Activated CD8-positive, alpha-beta memory T cell treated with anti-CD3 and anti-CD28 coated beads, Interleukin-2, amount 50 U/mL, for 48 hours (primary cell): ENCODE measurements around the gene FAM241B.

Experiments used
- DNase-seq: peaks from one replicate; pipeline ENCODE4 v3.0.0-alpha.2; 2020

Gene FAM241B

DNA sequence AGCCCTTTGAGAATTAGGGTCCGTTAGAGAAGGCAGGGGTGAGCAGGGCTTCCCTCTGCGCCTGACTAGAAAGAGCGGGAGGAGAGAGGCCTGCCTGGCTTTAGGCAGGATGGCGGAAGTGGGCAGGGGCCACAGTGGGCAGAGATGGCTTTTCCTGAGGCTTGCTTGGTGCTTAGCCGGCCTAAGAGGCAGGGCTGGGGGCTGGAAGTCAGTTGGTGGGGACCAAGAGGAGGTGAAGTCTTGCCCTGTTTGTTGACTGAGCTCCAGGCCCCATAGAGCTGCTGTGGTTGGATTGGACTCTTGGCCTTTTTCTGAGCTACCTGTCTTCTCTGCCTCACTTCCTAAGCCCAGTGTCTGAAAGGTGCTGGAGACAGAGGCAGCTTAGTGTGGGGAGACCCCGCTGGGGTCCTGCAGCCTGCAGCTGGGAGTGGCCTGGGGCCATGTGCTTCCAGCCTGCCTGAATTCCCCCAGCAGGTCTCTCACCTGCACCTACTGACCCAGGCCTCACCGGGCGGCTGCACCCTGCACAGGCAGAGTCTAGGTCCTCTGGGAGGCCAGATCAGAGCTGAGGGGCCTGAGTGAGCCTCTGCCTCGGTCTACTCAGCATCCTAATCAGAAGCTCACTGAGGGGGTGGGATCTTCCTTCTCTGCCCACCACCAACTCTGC is 4.8 kb downstream of the FAM241B start:
- DNase-seq: peak; percentile 25

DNA sequence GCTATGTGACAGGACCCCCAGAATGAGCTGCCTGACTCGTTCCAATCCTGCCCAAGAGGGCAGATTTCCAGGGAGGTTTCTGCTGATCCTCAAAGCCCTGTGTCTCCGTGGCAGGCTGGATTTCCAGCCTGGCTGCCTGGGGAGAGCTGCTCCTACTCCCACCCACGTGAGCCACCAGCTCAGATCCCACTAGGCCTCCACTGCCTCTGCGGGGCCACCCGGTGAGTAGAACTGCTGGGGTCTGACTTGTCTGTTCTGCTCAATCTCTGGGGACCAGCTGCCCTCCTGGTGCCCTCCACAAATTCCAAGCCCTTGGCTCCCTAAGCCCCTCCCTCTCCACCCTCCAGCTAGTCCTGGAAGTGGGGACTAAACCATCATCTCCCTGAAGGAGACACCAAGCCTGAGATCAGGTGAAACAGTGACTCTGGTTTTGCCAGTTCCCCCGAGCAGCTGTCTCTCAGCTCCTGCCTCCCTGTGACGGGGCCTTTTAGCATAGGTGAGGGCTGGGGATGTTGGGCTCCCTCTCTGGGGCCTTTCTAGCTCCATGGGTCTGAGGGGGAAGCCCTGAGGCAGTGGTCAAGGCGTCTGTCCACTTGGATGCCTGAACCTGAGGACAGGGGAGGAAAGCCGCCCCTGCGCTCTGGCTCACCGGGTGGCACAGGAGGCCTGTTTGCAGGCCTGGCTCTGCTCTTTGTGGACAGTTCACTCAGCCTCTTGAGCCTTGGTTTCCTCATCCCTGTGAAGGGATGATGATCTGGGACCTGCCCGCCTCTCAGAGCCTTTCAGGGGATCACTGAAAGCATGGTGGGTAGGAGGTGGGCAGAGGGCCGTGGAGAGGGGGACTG is 5.6 kb downstream of the FAM241B start:
- DNase-seq: peak; percentile 41

DNA sequence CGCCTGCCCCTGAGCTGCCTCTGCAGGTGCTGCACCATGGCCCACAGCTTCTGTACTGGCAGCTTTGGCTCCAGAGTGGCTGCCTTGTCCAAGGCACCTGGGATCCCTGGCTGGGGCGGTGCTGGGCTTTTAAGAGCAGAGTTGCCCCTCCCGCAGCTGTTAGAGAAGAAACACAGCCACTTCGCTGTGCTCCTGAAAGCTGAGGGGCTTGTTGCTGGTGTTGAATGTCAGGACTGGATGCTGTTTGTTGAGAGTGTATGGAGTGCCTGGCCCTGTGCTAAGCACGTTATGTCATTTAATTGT is 6.2 kb downstream of the FAM241B start:
- peak; percentile 34 for DNase-seq

DNA sequence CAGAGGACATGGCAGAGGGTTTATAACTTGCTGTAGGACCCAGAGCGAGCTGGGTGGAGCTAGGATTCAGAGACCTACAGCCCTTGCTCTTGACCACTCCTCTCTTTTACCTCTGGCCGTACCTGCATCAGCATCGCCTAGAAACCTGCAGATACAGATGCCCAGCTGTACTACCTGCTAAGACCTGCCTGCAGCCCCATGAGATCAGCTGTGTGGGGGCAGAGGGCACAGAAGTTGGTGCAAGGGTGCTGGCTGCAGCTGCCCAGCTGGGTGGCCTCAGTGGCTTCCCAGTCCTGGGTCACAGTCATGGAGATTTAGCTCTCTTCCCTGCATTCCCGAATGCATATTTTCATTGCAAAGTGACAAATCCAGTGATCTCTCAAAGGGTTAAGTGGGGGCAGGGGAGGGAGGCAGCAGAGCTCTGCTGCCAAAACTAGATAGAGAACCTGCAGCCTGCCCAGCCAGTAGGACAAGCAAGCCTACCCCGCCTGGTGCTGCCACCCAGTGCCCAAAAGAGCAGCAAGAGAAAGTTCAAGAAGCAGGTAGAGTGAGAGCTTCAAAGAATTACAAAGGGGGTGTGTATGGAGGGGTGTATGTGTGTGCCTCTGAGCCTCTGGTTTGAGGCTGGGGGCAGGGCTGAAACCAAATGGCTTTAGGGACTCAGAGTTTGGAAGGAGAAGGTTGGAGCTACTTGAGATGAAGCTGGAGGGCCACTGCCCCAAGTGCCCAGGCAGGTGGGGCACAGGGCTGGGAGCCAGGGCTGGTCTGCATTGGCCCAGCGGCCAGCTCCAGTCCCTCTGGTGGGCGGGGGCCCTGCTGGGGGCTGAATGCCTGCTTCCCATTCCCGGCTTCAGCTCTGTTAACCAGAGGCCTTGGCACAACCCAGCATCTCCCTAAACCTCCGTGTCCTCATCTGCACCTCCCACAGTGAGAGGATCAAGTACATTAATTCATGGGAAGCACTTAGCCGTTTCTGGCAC is 6.9 kb downstream of the FAM241B start:
- peak; percentile 13 for DNase-seq

DNA sequence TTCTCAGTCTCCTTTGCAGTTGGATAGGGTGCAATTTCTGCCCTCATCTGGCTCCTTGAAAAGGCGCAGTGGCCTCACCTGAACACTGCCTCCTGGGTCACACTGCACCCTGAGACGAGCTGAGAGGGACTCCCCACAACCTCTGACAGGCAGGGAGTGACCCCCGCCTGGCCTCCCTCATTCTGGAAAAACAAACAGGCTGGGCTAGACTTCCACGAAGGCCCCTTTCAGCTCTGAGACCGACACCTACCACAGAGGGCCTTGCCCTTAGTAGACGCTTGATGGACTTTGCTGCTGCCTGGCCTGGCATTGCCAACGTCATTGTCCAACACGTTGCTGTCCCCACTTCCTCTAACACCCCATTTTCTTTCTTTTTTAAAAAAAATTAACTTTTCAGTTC is 8.6 kb downstream of the FAM241B start:
- no peak for DNase-seq

DNA sequence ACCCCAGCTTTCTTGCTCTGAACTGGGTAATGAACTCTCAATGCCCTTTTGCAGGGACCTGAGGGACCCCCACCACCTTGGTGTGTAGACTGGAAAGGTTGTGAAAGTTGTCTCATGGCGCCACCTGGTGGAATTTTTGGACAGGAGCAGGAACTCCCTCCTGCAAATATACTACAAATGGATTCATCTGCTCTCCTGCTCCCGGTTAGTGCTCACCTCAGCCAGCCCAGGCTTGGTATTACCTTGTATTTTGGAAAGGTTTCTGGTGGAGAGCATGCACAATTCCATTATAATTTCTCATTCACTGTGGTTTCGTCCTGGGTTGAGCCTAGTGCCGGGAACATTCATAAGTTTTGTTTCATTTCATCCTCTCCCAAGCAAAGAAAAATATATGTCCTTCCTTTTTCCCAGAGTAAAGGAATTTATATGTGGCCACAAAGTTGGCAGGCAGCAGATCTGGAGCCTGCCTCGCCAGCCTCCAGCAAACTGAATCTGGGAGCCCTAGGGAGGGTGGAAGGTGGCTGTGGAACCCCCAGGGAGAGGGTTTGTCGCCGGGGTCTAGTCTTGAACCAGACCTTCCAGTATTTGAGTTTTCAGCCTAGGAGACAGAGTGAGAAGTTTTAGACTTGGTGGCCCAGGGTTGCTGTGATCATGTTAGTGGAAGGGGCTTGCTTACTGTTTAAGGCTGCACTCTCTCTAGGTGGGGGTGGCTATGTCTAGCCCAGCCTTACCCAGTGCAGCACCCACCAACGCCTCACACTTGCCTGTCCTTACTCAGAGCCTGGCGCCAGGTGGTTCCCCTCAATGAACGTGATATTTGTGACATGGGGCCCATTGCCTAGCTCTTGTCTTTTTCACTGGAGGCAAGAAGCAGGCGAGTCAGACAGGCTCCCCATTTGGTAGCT is 9.5 kb downstream of the FAM241B start:
- peak; percentile 83 for DNase-seq

DNA sequence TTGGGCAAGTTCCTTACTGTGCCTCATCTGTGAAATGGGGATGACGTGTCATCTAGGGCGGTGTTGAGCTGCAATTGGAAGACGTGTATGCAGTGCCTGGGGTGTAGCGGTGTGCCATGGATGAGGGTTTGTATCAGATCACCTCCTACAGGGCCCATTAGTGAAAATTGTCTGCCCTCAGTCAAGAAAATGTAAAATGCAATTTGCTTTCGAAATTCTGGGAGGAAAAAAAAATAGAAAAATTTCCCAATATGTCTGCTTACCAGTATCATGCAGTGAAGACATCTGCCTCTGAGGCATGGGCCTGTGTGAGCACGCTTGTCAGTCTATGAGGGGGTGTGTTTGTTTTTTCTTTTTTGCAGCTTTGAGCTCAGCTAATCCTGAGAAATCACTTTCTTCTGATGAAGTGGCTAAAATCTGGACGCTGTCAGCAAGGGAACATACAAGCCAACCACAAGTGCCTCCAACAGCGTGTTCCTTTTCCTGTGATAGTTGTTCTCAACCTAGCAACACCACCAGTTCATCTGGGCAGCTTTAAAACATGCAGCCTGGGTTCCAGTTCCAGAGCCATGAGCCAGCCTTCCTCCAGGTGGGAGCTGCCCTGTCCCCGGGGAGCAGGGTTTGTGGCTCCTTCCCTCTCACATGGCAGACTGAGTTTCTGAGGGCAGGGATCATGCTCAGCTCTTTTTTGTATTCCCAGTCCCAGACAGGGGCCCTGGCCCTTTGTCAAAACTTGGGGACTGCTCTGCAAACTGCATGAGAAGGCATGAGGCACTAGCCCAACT is 10.3 kb downstream of the FAM241B start:
- DNase-seq: no peak

DNA sequence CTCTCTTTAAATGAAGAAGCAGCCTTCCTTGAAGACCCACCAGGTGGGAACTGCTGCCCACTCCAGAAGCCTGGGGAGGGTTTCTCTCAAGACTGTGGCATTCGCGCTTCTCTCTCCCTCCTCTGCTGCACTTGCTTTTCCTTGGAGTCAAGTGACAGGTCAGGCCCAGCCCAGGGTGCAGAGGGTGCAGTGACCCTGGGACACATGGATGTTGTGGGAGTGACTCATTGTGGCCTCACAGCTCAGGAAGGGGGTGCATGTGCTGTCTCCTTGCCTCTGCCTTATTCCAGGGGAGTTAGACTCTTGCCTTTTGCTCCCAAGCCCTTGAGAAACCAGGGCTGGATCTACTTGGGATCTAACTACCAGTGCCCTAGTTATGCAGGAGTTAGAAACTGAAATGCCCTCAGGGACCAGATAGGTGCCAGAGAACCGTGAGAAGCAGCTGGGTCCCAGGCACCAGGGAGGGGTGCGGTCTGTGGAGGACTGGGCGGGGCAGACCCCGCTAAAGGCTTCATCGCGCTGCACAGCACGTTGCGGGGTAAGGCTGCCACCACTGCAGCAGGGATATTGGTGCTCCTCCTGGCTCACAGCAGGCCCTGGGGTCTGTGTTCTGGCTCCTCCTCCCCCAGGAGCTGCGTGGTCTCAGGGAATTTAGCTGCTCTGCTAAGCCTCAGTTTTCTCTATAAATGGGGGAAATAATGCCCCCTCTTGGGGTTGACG is 11.4 kb downstream of the FAM241B start:
- DNase-seq: no peak

DNA sequence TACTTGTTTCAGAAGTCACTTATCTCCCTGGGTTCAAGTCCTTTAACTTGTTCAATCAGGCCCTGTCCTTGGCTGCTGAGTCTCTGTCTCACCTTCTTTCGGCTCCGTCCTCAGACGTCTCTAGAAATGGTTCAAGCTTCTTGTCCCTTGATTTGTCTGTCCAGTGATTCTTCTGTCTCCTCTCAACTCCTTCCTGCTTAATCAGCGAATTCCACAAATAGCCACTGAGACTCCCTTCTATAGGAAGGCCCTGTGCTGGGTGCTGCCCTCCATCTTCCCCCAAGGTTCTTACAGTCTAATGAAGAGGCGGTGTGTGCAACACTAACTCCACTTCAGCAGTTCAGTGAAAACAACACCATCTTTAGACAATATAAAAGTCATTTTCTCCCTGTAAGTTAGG is 12.7 kb downstream of the FAM241B start:
- DNase-seq: no peak

DNA sequence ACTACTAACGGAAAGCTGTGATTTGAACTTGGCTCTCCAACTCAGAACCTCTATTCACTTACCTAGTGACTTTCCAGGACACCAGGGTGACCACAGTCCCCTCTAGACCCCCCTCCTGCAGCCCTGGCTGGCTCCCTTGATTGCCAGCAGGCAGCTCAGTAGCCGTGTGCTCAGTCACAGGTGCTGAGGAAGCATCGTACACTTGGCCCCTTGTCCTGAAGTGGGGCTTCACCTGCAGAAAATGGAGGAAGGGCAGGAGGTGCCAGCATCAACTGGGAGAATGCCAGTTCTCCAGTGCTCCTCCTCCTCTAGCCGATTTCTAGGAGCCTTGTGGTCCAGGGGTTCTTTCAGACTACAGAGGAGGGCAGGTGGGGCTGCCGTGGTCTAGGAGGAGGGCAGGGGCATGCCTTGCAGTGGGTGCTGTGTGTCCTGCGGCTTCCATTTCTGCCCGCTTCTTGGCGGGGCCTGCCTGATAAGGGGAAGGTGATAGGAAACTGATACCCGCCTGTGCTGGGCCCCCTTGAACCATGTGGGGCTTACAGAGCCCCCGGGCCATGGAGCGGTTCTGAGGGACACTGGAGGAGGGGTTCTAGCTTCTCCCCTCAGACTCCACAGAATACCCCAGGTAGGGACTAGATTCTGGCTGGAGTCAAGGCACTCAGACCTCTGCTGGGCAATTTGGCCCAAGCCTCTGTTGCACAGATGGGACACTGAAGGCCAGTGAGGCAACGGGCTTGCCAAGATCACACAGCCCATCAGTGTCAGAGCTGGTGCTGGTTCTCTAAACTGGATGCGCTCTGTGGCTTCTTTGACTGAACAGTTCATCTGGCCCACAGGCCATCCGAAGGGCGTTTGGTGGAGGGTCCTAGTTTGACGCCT is 14.0 kb downstream of the FAM241B start:
- no peak for DNase-seq

DNA sequence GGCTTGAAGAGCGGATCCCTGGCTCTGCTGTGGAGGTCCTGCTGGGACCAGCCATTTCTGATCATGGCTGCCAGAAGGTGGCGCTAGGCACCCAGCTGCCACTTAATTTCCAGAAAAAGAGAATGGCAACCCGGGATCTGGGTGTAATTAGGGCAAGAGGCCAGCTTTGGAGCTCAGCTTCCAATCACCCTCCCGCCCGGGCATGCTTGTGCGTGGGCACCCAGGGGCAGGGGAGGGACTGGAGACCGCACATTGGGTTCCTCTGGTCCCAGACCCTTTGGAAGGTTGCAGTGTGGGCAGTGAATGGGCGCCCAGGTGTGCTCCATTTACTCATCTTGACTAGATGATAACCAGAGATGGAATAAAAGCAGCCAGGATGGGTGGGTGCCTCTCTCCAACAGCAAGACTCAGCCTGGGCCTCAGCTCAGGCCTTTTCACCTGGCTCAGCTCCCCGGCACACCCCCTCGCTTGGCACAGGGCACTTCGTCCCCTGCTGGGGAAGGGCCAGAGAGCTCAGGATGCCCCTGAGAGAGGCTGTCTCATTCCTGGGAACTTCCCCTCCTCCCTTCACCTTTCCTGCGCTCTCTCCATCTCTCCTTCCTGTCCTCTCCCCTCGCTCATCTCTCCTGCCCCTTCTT is 14.7 kb downstream of the FAM241B start:
- DNase-seq: peak; percentile 80

DNA sequence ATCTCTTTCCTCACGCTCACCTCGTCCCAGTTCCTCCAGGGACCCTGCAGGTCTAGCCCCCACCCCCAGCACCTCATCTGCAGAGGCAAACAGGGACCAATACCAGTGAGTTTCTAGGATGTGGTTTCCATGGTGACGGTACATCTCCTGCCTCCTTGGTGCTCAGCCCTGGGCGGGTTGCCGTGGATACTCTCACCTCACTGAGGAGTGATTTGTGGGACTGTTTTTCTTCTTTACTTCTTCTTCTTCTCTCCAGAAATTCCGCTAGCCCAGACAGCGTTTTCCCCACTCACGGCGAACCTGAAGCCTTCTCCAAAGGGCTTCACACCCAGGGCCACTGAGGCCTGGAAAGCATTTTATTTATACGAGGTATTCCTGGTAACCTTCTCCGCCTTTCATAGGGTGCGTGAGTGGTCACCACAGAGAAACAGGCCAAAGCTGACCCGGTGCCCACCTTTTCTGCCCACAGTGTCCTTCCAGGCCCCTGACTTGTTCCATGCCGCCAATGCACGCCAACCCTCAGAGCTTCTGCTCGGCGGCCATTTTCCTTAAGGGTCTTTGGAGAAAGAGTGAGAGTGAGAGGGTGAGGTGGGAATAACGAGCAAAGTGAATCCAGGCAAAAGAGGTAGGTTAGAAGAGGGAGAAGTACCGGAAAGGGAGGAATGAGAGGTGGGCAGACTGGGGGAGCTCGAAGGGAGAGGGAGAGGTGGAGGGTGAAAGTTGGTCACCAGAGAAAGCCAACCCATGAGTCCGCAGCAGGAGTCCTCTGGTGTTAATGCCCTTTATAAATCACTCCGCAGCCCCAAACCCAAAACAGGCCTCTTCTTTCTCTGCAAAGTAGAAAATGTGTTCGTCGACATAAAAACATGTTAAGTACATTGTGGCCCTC is 15.5 kb downstream of the FAM241B start:
- DNase-seq: no peak

DNA sequence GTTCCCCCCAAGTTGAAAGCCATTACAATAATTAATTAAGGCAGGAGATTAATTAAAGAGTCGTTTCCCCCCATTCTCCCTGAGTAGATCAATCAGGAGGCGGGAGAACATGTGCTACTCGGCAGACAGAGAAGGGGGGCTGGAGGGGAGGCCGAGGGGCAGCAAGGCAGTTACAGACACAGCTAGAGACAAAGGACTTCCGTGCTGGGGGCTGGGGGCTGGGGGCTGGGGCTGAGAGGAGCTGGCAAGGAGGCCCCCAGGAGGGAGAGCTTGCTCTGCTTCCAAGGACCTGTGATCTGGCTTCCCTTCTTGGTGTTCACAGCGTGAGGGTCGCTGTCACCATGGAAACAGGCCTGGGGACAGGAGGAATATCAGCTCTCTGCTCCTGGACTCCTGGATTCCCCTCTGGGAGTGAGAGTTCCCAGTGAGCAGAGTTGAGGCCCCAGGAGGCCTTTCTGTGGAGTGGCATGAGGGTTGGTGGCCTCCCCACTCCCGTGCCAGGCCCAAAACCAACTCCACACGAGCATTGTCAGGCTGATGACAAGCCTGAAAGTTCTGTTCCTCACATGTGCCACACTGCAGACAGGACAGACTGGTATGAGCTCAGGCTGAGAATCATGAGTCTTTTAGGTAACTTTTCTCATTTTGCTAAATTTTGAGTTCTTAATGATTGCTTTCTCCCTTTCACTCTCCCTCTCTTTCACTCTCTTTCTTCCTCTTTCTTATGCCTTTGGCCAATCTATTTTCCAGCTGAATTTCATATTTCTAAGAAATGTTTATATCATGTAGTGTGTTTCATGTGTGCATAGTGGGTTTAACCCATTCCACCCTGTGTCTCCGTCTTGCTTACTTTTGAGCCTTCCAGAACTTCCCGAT is 16.4 kb downstream of the FAM241B start:
- DNase-seq: no peak

DNA sequence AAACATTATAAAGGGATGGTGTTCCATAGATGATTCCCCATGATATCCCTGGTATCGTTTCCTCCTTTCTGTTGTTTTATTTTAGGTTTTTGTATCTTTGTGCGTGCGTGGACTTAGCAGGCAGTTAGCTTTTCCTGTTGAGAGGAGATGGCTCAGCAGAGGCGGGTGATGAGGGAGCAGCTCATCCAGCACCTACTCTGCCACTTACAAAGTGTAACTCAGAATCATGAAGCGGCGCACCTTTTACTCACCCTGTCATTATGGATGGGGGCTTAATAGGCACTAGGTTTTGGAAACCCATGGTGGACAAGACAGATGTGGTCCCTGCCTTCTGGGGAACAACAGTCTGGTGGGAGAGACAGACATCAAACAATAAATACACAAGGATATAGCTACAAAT is 17.1 kb downstream of the FAM241B start:
- no peak for DNase-seq

DNA sequence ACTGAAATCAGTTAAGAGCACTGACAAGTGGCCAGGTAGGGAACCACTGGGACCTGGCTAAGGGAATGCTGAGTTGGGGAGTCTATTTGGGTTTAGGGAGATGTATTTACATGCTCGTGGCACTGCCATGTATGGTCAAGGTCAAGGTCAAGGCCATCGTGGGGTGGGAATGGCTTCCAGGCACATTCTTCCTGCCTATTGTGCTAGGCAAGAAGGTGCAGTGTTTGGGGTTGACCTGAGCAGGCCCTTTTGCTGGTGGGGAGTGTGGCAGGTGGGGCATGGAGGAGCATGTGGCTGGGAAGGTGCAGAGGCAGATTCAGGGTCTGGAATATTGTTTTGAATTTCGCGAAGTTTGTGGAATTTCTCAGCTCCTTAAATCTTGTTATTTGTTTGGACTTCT is 17.8 kb downstream of the FAM241B start:
- DNase-seq: no peak

DNA sequence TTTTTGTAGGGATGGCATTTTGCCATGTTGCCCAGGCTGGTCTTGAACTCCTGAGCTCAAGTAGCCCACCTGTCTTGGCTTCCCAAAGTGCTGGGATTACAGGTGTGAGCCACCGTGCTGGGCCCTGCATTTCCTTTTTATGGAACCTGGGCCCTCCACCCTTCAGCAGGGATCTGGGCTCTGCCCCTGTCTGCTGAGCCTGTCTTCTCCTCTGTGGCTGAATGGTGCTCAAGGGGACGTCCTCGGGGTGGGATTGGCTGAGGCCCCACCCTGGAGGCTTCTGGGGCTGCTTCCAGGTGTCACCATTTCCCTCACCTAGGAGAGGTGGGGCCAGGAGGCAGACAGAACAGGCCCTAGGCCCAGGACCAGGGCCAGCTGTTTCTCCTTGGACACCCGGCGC is 18.4 kb downstream of the FAM241B start:
- DNase-seq: no peak
